Umbilical cord (tissue), 2 donors: ENCODE data around the gene RMDN3. TPM values are rescaled to one million over a fixed set of nuclear protein-coding genes. Genes with fewer than 3 reads are reported as not detected.

Experiments used
- DNase-seq: peaks from one replicate; pipeline ENCODE4 v3.0.0-alpha.2; 2015; ENCODE audit warnings: low spot score
- total RNA-seq: library from RNA; depleted of rRNA; stranded (reverse); fragments of >200 nt; gene quantifications from one replicate; pipeline ENCODE4 v1.2.3, GENCODE V29; 2014; ENCODE audit warnings: low replicate concordance; ENCODE audit not compliant: insufficient read depth

The RMDN3 gene
- total RNA-seq, 1 donor from 2014 or later = 9.4 TPM

DNA sequence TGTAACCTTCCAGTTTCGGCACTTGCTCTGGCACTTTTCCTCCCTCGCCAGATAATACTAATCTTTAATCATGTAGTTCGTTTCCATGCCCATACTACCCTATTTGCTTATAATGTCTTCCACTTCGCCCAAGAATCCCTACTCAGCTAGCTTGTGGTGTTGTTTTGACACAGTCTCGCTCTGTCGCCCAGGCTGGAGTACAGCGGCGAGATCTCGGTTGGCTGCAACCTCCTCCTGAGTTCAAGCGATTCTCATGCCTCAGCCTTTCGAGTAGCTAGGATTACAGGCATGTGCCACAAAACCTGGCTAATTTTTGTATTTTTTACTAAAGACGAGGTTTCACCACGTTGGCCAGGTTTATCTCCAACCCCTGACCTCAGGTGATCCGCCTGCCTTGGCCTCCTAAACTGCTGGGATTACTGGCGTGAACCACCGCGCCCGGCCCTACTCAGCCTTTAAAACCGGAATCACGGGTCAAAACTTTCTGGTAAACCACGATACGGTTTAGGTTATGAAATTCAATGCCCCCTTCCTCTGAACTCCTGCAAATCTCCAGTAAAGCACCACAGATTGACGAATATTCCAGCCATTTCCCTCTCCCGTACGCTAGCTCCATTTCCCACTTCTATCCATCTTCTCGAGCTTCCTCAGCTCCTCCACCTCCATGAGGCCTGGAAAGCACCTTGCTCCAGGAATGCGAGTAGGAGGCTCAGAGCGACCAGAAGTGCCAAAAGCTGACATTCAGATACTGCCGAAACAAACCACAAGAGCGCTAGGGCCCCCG lies 61.0 kb downstream of the RMDN3 start:
- DNase-seq = no peak

DNA sequence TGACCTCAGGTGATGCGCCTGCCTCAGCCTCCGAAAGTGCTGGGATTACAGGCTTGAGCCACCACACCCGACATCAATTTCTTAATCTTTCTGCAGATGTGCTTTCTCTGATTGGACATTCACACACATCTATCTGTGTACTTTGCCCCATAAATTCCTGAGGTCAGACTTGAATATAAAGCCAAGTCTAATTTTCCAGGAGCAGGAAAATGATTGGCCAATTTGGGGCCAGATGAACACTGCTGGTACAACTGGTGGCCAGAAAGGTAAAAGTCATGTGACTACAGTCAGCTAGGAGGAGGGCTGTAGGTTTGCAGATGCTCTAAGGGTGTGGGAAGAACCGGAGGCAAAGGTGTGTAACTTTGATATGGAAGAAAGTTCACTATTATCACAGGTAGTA lies 63.3 kb downstream of the RMDN3 start:
- DNase-seq = no peak

DNA sequence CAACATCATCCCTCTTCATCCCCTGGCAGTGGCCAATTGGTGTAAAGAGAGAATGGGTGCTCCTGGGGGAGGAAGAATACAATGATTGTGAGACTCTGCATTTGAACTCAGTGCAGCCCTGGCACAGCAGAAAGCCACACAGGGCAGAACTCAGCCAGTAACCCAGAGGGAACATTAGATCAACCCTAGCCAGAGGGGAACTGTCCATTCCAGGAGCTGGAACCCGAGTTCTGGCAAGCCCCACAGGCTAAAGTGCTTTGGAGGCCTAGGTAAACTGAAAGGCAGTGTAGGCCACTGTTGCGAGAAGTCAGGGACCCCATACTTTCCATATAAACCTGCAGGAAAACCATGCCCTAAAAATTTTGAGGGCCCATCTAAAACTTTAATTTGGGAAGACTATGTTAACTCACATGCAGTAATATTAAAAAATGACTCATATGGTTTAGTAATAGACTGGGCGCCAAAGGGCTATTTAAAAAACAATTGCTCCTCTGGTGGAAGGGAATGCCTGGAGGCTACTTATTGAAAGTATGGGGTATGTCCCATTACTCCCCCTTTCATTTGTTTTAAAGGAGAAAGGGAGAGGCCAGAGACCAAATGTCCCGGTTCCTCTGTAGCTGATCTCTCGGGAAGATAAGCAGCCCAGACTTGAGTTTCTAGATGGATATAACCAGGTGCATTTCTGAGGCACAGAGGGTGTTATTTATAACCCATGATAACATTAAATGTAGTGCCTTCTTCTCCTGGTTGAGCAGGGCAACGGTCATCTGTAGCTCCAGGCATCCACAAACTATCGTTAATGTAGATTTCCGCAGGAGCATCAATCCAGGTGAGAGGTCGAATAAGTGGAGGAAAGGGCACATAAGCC lies 65.9 kb downstream of the RMDN3 start:
- no peak for DNase-seq

Other genes starting within 250 kb of the RMDN3 start
- 20.0 TPM for gene CCDC32, start 190.2 kb downstream of the RMDN3 start, total RNA-seq
- 8.4 TPM for gene RPUSD2, start 186.0 kb downstream of the RMDN3 start, total RNA-seq
- gene KNL1, start 161.0 kb downstream of the RMDN3 start, total RNA-seq = 13.0 TPM
- gene RAD51, start 60.1 kb downstream of the RMDN3 start, total RNA-seq = 0.48 TPM
- not detected for gene GCHFR, start 8.8 kb upstream of the RMDN3 start, total RNA-seq
- gene C15orf62, start 14.7 kb upstream of the RMDN3 start, total RNA-seq = 0.24 TPM
- 11.3 TPM for gene ZFYVE19, start 51.8 kb upstream of the RMDN3 start, total RNA-seq
- gene DNAJC17, start 52.2 kb upstream of the RMDN3 start, total RNA-seq = 10.4 TPM
- 1.7 TPM for gene PPP1R14D, start 73.5 kb upstream of the RMDN3 start, total RNA-seq
- gene SPINT1, start 88.8 kb upstream of the RMDN3 start, total RNA-seq = 16.6 TPM
- 3.6 TPM for gene RHOV, start 119.0 kb upstream of the RMDN3 start, total RNA-seq
- 32.0 TPM for gene VPS18, start 139.2 kb upstream of the RMDN3 start, total RNA-seq
- gene DLL4, start 174.1 kb upstream of the RMDN3 start, total RNA-seq = 3.6 TPM
- 8.7 TPM for gene CHAC1, start 198.2 kb upstream of the RMDN3 start, total RNA-seq